GM12801 (cell line): ENCODE results near the gene IGSF3.

Source experiments
- CTCF ChIP-seq: IDR thresholded peaks from one replicate; pipeline ENCODE4 v1.5.1; 2011; ENCODE audit warnings: control low read depth; ENCODE audit not compliant: insufficient read length; ENCODE audit errors: extremely low read depth

IGSF3 gene

GRCh38 chr1:116678732-116679090 lies 11.2 kb upstream of the IGSF3 start:
- TF ChIP-seq CTCF = no peak

GRCh38 chr1:116677474-116678062 lies 10.0 kb upstream of the IGSF3 start:
- no peak for TF ChIP-seq CTCF

GRCh38 chr1:116676291-116676690 lies 8.8 kb upstream of the IGSF3 start:
- no peak for TF ChIP-seq CTCF

GRCh38 chr1:116674751-116675150 lies 7.2 kb upstream of the IGSF3 start:
- no peak for TF ChIP-seq CTCF

DNA sequence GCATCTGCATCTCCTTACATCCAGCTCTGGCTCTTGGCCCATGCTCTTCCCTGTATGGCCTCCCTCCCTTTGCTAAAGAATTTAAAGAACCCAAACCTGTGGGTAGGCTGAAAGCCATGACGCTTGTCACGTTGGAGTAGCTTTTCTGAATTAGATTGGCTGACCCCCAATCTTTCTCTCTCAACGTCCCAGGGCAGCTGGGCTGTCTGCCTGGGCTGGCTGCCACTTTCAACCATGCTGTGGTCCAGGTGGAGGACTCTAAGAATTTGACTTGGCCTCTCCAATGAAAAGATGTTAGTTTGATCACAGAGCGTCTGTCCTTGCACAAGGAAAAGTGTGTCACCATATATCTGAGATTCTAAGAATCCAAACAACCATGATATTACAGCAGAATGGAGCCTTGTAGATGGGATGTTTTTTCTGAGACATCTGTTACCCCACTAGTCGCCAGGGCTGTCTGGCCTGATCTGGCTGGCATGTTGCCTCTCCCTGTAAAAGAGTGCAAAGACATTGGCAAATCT lies 6.5 kb upstream of the IGSF3 start:
- no peak for TF ChIP-seq CTCF

- TF ChIP-seq CTCF = no peak
Measured at GRCh38 chr1:116671912-116672311, 4.4 kb upstream of the IGSF3 start.

DNA sequence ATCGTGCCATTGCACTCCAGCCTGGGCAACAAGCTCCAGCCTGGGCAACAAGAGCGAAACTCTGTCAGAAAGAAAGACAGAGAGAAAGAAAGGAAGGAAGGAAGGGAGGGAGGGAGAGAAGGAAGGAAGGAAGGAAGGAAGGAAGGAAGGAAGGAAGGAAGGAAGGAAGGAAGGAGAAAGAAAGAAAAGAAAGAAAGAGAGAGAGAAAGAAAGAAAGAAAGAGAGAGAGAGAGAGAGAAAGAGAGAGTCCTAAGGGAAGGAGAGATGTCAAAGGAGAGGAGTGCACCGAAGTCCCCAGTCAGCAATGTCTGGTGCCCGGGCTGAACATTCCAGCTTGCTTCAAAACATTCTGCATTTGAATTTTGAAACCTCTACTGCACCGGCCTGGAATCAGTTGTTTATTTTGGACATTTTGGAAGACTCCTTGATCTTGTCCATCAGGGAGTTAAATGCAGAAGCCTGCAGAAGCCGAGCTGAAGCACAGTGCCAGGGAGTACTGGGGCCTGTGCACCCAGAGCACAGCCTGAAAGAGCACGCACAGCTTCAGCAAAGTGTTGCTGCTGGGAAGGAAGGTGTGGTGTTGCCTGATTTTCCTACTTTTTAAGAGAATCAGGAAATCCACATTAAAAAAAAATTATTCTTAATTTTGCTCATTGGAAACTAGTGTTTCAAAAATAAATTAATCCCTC lies 3.7 kb upstream of the IGSF3 start:
- TF ChIP-seq CTCF = no peak
